Measurements from ENCODE around the gene PDSS1. TPM values are rescaled to one million over a fixed set of nuclear protein-coding genes. Genes with fewer than 3 reads are reported as not detected.

PDSS1 gene
- total RNA-seq, 1 donor from 2014 or later, result 7.9 TPM

DNA sequence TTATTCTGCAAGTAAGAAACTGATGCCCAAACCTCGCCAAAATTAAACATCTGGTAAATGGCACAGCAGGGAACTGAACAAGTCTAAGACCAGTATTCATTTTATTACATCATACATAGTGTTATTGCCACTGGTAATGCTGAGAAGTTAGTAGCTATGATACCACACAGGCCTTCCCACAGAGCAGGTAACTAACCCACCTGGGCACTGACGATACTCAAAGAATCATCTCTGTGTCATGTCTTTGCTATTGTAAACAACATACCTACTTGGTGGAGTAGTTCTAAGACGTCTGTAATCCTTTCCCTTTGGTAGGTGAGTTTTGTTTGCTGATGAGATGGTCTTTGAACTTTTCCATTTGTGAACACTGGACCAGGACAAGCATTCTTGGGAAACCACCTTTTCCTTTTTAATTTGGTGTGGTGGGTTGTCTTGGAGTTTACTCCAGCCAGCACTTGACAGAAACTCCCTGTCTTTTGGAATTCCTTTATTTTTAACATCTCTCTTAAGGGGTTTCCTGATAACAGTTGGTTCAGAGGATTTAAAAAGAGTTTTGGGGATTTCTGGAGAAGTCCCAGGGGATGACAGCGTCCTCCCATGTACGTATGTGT lies 40.9 kb downstream of the PDSS1 start:
- H3K4me3 ChIP-seq (ENCODE audit: low read depth, low read length), result no peak overlapping the region

DNA sequence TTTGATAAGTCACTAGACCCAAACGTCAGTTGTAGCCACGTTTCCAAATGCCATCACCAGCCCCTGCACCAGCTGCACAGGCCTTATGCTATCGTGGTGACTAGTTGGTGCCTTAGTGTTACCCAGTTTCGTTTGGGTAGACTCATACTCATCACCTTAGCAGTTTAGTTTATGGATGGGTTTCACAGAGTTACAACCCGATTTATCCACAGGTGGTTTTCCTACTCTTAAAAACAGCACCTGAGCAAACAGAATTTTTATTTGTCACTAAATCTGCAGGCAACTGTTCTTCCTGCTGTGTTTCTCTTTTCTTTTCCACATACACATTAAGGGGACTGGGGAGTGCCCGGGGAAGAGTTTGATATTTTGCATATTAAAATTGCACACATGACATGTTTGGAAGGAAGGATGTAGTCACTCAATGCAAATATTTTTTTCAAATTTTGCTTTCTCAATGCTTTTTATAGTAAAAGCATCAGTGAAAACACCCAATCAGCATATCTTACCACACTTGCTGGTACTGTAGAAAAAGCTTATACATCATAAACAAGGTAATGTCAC lies 41.6 kb downstream of the PDSS1 start:
- no peaks in the 10 kb centered on the region for H3K27me3 ChIP-seq (ENCODE audit: control insufficient read depth, insufficient read depth, low read length)
- H3K4me3 ChIP-seq (ENCODE audit: low read depth, low read length), result no peak overlapping the region
- TF ChIP-seq, protein P1, sequence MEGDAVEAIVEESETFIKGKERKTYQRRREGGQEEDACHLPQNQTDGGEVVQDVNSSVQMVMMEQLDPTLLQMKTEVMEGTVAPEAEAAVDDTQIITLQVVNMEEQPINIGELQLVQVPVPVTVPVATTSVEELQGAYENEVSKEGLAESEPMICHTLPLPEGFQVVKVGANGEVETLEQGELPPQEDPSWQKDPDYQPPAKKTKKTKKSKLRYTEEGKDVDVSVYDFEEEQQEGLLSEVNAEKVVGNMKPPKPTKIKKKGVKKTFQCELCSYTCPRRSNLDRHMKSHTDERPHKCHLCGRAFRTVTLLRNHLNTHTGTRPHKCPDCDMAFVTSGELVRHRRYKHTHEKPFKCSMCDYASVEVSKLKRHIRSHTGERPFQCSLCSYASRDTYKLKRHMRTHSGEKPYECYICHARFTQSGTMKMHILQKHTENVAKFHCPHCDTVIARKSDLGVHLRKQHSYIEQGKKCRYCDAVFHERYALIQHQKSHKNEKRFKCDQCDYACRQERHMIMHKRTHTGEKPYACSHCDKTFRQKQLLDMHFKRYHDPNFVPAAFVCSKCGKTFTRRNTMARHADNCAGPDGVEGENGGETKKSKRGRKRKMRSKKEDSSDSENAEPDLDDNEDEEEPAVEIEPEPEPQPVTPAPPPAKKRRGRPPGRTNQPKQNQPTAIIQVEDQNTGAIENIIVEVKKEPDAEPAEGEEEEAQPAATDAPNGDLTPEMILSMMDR (IDR thresholded peaks at IDR 0.05; ENCODE audit: insufficient read depth, low read length, poor library complexity, severe bottlenecking), result no peak
- no peak for DNase-seq (ENCODE audit: low read depth)
- no peaks in the 10 kb centered on the region for H3K36me3 ChIP-seq (ENCODE audit: control insufficient read depth, insufficient read depth, low read length)

More for the DNA sequence above, 40.9 kb downstream of the PDSS1 start:
- no peak for DNase-seq (ENCODE audit: low read depth)
- H3K36me3 ChIP-seq (ENCODE audit: control insufficient read depth, insufficient read depth, low read length), result no peaks in the 10 kb centered on the region
- H3K27me3 ChIP-seq (ENCODE audit: control insufficient read depth, insufficient read depth, low read length), result no peaks in the 10 kb centered on the region
- TF ChIP-seq, protein P1 (IDR thresholded peaks at IDR 0.05; ENCODE audit: insufficient read depth, low read length, poor library complexity, severe bottlenecking), result no peak

DNA sequence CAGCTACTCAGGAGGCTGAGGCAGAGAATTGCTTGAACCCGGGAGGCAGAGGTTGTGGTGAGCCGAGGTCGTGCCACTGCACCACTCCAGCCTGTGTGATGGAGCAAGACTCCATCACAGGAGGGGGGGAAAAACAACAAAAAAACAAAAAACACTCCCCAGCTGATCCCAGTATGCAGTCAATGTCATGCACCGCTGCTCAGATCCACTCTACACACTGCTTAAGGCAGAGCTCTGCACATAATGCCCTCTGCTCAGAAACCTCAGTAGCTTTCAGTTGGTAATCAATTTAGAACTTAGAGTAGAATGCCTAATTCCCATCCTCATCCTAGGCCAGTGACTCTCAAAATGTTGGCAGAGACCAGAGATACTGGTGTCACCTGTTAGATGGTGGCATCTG lies 43.9 kb downstream of the PDSS1 start:
- Histone ChIP-seq H3K27me3 (ENCODE audit: control insufficient read depth, insufficient read depth, low read length) (no peaks in the 10 kb centered on the region), H3K36me3 (ENCODE audit: control insufficient read depth, insufficient read depth, low read length) (no peaks in the 10 kb centered on the region), H3K4me3 (ENCODE audit: low read depth, low read length) (no peak overlapping the region)
- DNase-seq (ENCODE audit: low read depth), result no peak
- TF ChIP-seq, protein P1 (IDR thresholded peaks at IDR 0.05; ENCODE audit: insufficient read depth, low read length, poor library complexity, severe bottlenecking), result no peak

GRCh38 chr10:26743091-26743490 lies 45.6 kb downstream of the PDSS1 start:
- H3K36me3 ChIP-seq (ENCODE audit: control insufficient read depth, insufficient read depth, low read length), result no peaks in the 10 kb centered on the region
- no peak overlapping the region for H3K4me3 ChIP-seq (ENCODE audit: low read depth, low read length)
- H3K27me3 ChIP-seq (ENCODE audit: control insufficient read depth, insufficient read depth, low read length), result no peaks in the 10 kb centered on the region
- peak; percentile 19 for DNase-seq (ENCODE audit: low read depth)
- TF ChIP-seq, protein P1 (IDR thresholded peaks at IDR 0.05; ENCODE audit: insufficient read depth, low read length, poor library complexity, severe bottlenecking), result no peak

- Histone ChIP-seq H3K36me3 (ENCODE audit: control insufficient read depth, insufficient read depth, low read length) (no peaks in the 10 kb centered on the region), H3K27me3 (ENCODE audit: control insufficient read depth, insufficient read depth, low read length) (no peaks in the 10 kb centered on the region), H3K4me3 (ENCODE audit: low read depth, low read length) (no peak overlapping the region)
- TF ChIP-seq, protein P1 (IDR thresholded peaks at IDR 0.05; ENCODE audit: insufficient read depth, low read length, poor library complexity, severe bottlenecking), result no peak
- no peak for DNase-seq (ENCODE audit: low read depth)
These were observed 46.3 kb downstream of the PDSS1 start for GRCh38 chr10:26743841-26744240.

- TF ChIP-seq, protein P1 (IDR thresholded peaks at IDR 0.05; ENCODE audit: insufficient read depth, low read length, poor library complexity, severe bottlenecking), result no peak
- Histone ChIP-seq H3K27me3 (ENCODE audit: control insufficient read depth, insufficient read depth, low read length) (no peaks in the 10 kb centered on the region), H3K36me3 (ENCODE audit: control insufficient read depth, insufficient read depth, low read length) (no peaks in the 10 kb centered on the region), H3K4me3 (ENCODE audit: low read depth, low read length) (no peak overlapping the region)
- no peak for DNase-seq (ENCODE audit: low read depth)
These were observed 48.6 kb downstream of the PDSS1 start for GRCh38 chr10:26746061-26746460.

Measured in kidney epithelial cell (primary cell).